Breast epithelium (tissue), 3 donors: ENCODE data around the gene EGFL7.

Source experiments
- POLR2A ChIP-seq: fragments of 450-650 bp; IDR thresholded peaks from one replicate; pipeline ENCODE4 v1.6.1; 2016; ENCODE audit warnings: antibody characterized with exemption, mild to moderate bottlenecking, moderate library complexity
- POLR2AphosphoS5 ChIP-seq, 3 donors: sonication (generic); formaldehyde crosslinking; IDR thresholded peaks; one replicate each; pipeline ENCODE4 v1.6.1; 2017; ENCODE audit warnings: antibody characterized with exemption in 3 of 3
- TF ChIP-seq, protein P1 (sequence below), 3 donors: fragments of 450-650 bp; IDR thresholded peaks; one replicate each; pipeline ENCODE4 v1.5.1; 2016 to 2017; ENCODE audit warnings: antibody characterized with exemption in 3 of 3, mild to moderate bottlenecking in 3 of 3, moderate library complexity in 3 of 3

DNA sequence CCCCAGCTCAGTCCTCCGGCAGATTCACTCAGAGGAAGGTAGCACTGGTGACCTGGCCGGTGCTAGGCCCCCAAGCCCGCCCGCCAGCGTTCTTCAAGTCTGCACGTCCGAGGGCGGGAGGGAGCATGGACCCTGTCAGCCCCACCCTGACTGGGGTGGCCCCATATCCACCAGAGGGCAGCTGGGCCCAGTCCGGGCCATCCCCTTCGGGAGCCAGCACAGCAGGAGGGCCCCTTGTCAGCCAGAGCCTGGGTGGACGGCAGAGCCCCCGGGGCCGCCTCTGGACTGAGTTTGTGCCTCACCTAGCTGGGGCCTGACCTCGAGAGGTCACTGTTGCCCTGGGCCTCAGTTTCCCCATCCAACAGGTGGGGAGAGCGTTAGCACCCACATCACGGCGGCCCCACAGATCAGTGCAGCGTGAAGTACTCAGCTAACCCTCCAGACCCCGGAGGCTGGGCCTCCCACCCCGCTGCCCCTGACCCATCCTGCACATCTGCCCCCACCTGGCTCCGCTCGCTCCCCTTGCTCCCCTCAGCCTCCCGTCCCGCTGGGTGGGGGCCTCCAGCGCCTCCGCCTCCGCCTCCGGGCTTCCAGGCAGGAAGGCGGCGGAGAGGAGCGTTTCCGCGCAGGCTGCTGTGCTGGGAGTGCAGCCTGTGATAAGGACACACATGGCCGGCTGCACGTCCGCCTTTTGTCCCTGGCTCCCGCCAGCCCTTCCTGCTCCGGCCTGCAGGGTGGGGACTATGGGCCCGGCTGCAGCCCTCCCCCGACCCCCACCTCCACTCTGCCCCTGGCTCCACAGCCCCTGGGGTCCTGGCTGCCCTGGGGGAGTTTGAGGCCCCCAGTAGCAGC lies 16.6 kb upstream of the EGFL7 start:
- TF ChIP-seq, protein P1, sequence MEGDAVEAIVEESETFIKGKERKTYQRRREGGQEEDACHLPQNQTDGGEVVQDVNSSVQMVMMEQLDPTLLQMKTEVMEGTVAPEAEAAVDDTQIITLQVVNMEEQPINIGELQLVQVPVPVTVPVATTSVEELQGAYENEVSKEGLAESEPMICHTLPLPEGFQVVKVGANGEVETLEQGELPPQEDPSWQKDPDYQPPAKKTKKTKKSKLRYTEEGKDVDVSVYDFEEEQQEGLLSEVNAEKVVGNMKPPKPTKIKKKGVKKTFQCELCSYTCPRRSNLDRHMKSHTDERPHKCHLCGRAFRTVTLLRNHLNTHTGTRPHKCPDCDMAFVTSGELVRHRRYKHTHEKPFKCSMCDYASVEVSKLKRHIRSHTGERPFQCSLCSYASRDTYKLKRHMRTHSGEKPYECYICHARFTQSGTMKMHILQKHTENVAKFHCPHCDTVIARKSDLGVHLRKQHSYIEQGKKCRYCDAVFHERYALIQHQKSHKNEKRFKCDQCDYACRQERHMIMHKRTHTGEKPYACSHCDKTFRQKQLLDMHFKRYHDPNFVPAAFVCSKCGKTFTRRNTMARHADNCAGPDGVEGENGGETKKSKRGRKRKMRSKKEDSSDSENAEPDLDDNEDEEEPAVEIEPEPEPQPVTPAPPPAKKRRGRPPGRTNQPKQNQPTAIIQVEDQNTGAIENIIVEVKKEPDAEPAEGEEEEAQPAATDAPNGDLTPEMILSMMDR (IDR thresholded peaks at IDR 0.05), result no peak
- no peak for TF ChIP-seq POLR2A
- TF ChIP-seq POLR2AphosphoS5 (IDR thresholded peaks at IDR 0.05), result peak; percentile 23 to 83 (median 72)
